Ureter (tissue), 1 donor: ENCODE results near the gene MGAT5. TPM values are rescaled to one million over a fixed set of nuclear protein-coding genes. Genes with fewer than 3 reads are reported as not detected.

ENCODE experiments used
- DNase-seq: peaks from one replicate; pipeline ENCODE4 v3.0.0-alpha.2; 2020; ENCODE audit warnings: low spot score
- total RNA-seq: library from RNA; stranded (reverse); gene quantifications from one replicate; pipeline ENCODE4 v1.2.4, GENCODE V29; 2023
- donor health status: DM: yes; HTN: yes; CAD: no.

The MGAT5 gene, protein sequence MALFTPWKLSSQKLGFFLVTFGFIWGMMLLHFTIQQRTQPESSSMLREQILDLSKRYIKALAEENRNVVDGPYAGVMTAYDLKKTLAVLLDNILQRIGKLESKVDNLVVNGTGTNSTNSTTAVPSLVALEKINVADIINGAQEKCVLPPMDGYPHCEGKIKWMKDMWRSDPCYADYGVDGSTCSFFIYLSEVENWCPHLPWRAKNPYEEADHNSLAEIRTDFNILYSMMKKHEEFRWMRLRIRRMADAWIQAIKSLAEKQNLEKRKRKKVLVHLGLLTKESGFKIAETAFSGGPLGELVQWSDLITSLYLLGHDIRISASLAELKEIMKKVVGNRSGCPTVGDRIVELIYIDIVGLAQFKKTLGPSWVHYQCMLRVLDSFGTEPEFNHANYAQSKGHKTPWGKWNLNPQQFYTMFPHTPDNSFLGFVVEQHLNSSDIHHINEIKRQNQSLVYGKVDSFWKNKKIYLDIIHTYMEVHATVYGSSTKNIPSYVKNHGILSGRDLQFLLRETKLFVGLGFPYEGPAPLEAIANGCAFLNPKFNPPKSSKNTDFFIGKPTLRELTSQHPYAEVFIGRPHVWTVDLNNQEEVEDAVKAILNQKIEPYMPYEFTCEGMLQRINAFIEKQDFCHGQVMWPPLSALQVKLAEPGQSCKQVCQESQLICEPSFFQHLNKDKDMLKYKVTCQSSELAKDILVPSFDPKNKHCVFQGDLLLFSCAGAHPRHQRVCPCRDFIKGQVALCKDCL
- total RNA-seq = 56.3 TPM

DNA sequence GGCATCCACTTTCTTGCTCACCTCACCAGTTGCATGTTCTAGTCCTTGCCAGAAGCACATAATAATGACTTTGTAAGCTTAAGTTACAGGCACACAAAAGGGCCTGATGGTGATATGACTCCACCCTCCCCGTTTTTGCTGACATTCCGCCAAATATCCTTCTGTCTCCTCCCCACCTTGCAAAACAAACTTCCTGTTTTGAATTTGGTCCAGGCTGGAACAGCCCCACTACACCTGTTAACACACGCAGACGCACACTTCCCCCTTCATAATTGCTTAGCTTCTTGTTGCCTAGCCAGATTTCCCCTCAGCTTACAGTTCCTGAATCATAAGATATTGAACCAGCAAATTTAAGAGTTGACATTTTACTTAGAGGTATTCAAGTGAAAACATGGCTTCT is at the start of gene MGAT5:
TSS of gene MGAT5 (plus strand) at position 269 of the 400 bp plus-strand sequence. CDS start 332 bp downstream, outside the sequence.
- peak; percentile 72 for DNase-seq

DNA sequence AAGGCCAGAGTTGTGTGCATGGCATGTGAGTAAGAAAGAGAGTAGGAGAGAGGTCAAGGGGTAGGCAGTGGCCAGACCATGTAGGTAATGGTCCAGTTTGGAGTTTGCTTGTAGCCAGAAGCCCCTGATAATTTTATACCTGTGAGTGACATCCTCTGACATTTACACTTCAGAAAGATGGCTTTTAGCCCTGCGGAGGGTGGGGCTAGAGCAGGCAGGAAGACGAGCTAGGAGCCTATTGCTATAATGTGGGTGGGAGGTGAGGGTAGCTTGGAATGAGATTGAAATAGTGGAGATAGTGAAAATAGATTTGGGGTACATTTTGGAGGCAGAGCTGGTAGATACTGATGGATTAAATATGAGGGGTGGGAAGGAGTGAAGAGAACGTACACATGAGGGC is 48.8 kb upstream of the MGAT5 start:
- DNase-seq = no peak

DNA sequence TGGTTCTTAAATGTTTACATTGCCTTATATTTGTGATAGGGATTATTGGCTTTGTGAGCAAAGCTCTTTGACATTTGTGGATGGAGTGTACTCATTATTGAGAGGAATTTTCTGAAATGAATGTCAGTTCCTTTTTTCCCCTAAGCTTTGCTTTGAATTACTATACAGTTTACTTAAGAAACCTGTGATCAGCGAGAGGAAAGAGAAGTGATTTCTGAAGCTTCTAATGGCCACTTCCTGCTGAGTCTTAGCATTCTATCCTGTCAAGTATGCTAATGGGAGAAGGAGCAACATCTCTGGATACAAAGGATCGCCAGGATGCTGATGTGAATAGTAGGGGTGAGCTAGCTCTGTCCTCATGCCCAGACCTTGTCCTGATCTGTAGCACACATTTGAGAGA is 47.8 kb upstream of the MGAT5 start:
- DNase-seq = no peak

DNA sequence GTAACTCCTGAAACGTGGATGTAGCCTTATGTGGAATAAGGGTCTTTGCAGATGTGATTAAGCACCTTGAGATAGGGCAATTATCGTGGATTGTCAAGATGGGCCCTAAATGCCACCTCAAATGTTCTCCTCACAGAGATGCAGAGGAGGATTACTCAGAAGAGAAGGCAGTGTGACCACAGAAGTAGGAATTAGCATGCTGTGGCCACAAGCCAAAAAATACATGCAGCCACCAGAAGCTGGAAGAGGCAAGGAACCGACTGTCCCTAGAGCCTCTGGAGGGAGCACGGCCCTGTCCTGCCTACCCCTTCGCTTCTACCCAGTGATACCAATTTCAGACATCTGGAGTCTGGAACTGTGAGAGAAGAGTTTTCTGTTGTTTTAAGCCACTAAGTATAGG is 47.3 kb upstream of the MGAT5 start:
- no peak for DNase-seq

DNA sequence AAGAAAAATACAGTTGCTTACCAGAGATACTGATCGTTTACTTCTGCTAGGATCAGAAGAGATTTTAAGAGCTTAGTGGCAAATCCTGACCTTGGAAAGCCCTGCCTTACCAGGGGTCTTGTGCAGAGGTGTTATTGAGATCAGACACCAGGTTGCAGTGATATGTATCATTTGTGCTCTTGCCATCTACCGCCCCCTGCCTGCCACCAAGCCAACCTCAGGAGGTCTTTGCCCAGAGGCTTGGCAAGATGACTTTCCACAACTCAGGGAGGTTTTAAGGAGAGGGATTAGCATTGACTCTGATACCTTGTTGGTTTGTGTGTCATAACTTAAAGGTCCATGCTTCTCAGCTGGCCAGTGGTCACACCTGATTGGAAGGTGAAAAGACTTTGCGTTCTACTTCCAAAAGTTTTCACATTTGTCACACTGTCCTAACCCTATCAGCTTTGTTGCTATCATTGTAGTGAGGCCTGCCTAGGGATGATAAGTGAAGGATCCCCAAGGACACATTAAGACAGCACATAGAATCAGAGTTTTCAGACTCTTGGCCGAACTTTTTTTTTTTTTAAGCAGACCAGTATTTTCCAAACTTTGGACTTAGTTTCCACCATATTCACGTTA is 46.2 kb upstream of the MGAT5 start:
- DNase-seq = peak; percentile 52

DNA sequence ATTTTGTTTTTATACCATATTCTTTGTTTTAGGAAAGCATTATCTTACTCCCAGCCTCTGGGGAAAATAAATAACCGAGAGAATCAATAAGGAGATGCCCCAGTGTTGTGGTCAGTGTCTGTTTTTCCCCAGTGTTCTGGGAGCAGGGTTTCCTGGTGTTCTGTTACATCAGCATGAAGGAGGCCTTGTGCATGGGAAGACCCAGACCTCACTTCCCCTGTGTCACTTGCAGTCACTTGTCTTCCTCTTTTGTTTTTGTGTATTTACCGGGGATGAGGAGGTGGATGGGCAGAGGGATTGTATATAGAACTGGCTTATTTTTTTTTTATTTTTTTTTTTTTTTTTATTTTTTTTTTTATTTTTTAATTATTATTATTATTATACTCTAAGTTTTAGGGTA is 45.0 kb upstream of the MGAT5 start:
- no peak for DNase-seq

DNA sequence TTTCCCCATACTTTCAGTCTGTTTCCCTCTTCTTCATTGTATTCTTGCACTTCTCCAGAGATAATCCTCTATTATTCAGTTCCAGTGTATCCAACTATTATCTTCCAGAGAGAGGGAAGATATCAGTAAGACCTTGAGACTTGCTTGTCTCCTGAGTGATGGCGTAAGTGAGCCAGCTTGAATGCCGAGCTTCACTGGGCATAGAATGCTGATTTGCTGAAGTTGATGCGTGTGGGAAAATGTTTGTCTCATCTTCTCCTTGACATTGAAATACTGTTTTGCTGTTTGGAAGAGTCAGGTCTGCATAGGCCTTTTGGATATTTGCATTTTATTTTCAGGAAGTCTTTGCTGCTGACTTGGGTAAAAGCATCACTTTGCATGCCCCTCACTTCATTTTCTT is 41.1 kb upstream of the MGAT5 start:
- no peak for DNase-seq

DNA sequence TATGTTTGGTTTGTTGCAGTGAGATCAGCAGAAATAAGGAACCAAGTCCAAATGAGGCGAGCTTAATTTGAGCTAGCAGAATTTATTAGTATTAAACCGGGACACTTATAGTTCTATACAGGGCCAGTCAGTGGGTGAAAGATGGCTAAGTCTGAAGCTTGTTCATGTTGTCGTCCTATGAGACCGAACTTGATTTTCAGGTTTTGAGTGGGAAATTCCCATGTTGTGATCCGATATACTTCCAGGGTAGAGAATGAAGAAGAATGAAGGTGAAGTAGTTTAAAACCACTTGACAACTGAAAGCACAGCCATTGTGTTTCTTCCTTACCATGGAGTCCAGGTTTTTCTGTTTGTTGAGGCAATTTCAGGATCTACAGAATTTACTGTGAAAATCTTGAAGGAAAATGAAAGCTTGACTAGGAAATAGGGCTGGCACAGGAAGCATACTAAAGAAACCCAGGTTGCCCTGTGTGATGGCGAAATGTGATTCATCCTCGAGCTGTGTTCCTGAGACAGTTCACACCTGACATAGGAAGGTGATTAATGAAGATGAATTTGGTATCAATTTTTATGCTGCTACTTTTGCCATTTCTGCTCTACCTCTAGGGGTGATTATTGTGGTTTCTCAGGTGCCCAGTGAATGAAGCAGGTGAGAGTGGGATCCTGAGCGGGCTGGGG is 37.6 kb upstream of the MGAT5 start:
- no peak for DNase-seq

DNA sequence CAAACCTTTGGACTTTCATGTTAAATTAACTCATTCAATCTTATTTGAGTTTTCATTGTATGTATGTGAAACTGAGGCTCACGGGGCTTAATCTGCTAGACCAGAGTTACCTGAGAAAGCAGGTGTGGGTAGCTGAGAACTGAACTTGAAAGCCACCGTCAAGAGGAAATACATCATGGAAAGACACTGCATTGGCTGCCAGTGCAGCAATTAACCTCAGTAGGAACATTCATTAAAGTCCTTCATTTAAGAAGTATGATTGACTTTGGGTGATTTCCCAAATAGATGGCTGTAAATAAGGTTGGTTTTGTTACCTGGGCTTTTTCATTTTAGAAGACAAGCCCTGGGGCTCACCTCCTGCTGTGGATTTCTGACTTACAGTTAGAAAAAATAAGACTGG is 36.5 kb upstream of the MGAT5 start:
- DNase-seq = no peak

DNA sequence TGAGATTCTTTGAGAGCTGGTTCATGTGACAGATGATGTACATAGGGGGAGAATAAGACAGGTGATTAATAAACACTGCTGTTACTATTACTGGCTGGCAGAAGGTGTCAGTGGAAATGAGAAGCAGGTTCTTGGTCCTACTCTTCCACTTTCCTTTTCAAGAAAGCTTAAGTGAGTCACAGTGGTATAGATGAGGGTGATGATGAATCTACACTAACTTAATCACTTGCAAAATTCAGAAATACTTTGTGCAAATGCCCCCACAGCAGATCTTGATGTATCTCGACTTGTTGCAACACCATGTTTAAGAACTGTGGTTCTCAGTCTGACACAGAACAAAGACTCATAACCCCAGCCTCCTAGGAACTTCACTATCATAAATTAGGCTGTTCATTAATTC is 35.9 kb upstream of the MGAT5 start:
- DNase-seq = no peak

DNA sequence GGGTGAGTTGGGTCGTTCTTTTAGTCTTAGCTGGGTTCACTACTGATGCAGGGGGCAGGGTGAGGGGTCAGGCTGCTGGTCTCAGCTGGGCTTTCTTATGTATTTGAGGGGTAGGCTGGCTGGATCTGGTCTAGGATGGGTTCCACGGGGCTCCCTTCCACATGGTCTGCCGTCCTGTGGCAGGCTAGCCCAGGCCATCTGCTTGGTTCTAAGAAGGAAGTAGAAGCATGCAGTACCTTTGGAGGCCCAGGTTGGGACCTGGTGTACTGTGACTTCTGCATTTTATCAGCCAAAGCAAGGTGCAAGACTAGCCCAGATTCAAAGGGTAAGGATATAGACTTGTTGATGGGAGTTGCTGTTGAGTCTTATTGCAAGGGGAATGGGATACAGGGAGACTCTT is 35.5 kb upstream of the MGAT5 start:
- DNase-seq = no peak

DNA sequence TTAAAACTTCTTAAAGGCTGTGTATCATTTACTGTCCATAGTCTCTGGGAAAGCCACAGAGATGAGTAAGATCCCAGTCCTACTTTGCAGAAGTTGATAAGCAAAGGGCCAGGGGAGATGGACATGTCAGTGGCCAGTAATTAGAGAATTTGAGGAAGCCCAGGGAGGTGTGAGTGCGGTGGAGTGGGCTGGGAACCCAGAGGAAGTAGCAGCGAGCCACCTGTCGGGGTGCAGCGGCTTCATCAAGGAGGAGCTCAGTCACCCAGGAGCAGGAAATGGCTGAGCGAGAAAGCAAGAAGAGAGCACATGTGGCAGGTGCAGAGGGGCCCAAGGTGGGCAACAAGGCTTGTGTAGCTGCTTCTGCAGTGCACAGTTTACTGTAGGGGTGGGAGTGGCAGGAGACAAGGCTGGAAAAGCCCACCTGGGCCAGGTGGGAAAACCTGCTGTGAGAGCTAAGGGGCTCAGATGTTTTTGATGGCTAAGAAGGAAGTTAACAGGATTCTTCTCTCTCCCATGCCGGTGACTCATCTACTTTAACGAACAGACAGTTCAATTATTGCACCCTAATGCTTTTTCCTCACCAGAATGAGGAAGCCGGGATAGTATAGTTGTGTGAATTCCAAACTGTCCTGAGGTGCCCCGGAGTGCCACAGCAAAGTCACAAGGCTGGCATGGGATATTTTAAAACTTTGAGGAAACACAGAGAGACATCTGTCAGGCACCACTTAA is 34.8 kb upstream of the MGAT5 start:
- no peak for DNase-seq

DNA sequence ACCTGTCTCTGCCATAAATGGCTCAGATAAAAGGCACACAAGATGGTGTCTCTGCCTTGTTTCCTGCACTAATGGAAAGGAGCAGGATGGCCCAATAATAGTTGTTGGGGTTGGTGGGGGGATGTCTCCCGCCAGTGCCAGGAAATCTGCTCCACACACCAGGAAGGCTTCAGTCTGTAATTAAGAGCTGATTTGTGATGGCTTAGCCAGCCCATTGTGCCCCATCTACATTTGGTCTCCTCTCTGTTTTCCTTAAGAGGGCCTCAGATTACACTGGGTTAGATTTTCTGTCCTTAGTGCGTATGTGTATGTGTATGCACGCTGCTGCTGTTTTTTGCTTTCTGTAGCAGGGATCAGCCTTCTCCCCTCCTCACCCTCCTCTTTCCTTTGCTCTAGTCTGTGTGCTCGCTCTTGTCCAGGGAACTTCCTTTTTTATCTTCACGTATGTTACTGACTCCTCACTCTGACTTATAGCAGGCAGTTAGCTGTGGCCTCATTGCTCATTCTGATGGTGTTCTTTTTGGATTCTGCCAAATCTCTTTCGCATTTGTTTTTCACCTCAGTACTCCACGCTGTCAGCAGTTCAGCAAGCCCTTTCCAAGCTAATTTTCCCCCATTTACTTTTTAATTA is 33.4 kb upstream of the MGAT5 start:
- no peak for DNase-seq

DNA sequence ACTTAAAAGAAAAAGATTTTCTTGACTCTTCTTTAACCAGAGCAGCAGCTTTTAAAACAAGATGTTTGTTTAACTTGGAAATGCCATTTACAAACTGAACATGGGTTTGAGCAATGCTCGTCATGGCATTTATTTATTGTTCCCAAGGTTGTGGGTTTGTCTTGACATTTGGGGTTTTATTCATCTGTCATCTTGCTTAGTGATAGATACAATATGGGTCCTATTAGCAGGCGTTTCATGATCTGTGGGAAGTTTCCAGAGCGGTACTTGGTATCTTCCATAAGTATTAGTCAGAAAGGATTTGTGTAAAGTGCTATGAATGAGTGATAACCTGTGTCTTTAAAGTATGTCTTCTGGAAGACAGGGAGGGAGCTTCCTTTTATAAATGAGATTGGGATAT is 29.9 kb upstream of the MGAT5 start:
- no peak for DNase-seq

DNA sequence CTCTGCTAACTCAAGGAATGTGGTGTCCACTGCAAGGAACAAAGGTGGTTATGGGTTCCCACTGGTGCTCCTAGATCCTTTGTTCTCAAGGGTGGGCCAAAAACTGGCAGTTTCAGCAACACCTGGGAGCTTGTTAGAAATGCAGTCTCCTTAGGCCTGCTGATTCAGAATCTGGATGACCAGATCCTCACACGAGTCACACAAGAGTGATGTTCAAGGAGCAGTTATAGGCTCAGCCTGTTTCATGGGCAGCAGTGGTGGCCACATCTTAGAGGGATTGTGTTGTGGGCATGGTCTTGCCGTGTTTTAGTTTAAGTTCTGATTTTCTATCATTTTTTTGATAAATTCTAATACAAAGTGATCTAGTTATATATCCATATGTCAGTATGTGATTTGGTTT is 28.7 kb upstream of the MGAT5 start:
- no peak for DNase-seq

DNA sequence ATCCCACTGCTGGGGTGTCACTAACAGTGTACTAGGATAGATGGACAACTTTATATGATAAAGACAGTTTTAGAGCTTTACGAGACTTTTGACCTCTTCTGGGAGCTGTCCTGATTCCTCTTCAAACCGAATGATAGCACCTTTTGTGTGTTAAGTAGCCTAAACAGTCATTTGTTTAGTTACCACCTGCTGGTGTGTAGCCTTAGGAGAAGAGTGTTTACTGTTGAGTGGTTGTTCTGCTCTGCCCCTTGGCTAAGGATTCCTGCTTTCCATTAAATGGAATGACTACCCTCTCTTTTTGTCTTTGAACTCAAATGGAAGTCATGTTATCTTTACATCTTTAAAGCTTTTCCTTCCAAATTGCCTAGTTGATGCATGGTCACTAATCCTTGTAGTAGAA is 28.0 kb upstream of the MGAT5 start:
- no peak for DNase-seq

DNA sequence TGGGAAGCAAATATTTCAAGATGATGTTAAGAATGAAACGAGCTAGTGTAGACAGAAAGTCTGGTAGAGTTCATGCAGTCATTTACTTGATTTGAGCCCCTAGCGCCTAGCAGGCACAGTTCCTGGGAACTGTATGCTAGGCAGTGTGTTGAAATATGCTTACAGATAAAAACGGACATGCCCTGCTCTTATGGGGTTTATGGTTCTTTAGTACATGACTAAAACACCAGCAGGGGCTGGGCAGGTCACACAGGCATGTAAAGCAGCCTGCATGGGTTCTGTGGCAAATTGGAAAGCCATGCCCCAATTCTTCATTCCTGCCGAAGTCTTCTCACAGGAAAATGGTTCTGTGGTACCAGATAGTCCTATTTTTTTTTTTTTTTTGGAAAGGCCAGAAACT is 27.3 kb upstream of the MGAT5 start:
- DNase-seq = no peak

DNA sequence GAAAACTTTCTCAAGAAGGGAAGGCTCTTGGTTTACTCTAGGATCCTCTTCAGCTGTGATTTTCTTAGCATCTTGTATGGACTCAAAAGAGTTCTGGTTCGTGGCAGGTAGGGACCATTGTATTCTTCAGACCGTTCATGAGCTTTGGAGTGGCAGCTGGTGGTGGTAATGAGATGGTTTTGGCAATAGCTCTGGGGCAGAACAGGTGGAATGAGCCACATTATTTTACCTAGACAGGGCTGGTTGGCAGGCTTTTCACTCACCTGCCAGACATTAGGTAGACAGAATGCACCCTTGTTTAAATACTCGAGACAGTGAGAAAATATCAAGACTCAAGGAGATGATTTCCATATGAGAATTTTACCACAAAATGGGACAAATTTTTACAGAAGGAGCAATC is 26.2 kb upstream of the MGAT5 start:
- no peak for DNase-seq

DNA sequence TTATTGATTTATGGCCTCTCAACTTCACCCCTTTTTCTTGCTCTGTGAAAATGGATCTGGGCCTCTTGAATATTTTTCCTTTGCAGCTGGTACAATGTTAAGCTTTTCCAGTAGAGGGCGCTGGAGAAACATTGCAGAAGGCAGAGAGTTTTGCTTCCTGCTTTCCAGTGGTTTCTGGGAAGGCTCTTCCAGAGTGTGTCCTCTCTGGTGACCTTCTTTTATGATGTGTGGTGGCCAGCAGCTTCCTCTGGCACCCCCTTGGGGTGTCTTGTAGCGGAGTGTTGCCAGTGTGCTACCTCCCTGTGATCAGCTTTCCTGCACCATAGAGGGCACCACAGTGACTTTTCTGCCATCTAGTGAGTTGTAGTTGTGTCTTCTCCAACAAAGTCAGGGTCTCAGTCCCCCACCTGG is 25.4 kb upstream of the MGAT5 start:
- no peak for DNase-seq

DNA sequence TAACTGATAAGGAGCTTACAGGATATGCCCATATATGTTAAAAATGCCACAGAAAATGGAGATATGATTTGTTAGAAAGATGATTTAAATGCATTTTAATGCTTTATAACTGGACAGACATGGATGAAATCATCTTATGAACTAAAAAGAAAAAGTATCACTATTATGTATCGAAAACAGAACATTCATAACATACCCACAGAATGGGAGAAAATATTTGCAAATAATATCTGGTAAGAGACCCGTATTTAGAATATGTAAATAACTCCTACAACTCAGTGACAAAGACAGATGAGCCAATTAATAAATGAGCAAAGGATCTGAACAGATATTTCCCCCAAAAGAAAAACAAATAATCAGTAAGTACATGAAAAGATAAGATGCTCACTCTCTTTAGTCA is 24.3 kb upstream of the MGAT5 start:
- no peak for DNase-seq

DNA sequence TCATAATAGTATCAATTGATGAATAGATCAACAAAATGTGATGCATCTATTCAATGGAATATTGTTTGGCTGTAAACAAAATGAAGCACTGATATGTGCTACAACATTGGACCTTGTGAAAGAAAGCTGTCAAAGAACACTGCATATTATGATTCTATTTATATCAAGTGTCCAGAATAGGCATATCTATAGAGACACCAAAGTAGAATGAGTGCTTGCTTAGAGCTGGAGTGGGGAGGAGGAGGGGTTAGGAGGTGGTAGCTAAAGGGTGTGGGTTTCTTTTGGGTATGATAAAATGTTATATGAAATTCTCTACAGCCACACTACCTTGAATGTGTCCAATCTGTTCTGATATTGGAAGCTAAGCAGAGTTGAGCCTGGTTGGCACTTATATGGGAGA is 23.0 kb upstream of the MGAT5 start:
- DNase-seq = no peak
